B cell (primary cell): ENCODE data around the gene NECTIN1.

Experiments used
- EZH2 ChIP-seq: IDR thresholded peaks from 2 replicates; pipeline ENCODE4 v1.6.1; 2012; ENCODE audit warnings: borderline replicate concordance, low read depth, mild to moderate bottlenecking, moderate library complexity, low read length; ENCODE audit not compliant: insufficient read depth, poor library complexity, severe bottlenecking
- TF ChIP-seq, protein P1 (sequence below): fragments of 200-600 bp; IDR thresholded peaks from one replicate; pipeline ENCODE4 v1.8.0; 2022; ENCODE audit warnings: antibody characterized with exemption, mild to moderate bottlenecking

DNA sequence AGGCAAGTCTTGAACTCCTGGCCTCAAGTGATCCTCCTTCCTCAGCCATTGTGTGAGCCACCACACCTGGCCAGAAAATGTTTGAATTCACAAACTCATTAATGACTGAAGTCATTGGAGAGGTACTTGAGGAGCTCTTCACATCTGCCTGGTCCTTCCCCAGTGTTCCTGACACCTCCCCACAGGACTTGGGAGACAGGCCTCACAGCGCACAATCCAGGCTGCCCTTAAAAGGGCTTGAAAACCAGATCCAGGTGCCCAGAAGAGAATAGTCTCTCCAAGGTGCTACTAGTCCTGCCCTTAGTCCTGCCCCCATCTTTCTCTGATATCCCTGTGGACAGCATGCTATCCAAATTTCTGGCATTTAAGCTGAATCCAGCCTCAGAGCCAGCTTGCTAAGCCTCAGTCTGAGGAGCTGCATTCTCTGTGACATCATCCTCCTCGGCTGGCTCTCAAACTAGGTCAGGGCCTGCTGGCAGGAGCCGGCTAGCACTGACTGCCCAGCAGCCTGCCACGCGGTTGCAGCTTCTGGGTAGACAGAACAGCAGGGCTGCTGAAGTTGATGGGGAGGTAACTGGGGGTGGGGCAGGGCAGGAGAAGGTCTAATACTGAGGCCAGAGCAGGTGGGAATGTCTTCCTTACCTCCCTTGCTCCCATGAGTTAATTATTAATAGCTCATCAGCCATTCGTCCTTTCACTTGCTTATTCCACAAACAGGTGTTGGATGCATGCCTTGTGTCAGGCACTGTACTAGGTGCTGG is 35.3 kb upstream of the NECTIN1 start:
- TF ChIP-seq, protein P1, sequence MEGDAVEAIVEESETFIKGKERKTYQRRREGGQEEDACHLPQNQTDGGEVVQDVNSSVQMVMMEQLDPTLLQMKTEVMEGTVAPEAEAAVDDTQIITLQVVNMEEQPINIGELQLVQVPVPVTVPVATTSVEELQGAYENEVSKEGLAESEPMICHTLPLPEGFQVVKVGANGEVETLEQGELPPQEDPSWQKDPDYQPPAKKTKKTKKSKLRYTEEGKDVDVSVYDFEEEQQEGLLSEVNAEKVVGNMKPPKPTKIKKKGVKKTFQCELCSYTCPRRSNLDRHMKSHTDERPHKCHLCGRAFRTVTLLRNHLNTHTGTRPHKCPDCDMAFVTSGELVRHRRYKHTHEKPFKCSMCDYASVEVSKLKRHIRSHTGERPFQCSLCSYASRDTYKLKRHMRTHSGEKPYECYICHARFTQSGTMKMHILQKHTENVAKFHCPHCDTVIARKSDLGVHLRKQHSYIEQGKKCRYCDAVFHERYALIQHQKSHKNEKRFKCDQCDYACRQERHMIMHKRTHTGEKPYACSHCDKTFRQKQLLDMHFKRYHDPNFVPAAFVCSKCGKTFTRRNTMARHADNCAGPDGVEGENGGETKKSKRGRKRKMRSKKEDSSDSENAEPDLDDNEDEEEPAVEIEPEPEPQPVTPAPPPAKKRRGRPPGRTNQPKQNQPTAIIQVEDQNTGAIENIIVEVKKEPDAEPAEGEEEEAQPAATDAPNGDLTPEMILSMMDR, result no peak
- TF ChIP-seq EZH2, result no peak
